ENCODE data around the gene VMAC. TPM values are rescaled to one million over a fixed set of nuclear protein-coding genes. Genes with fewer than 3 reads are reported as not detected.

The VMAC gene
- total and polyA plus RNA-seq, 2 of the 13 experiments (the other 11 are each of a cell fraction or from before 2014, with no cell fraction given) = 2.4 TPM

DNA sequence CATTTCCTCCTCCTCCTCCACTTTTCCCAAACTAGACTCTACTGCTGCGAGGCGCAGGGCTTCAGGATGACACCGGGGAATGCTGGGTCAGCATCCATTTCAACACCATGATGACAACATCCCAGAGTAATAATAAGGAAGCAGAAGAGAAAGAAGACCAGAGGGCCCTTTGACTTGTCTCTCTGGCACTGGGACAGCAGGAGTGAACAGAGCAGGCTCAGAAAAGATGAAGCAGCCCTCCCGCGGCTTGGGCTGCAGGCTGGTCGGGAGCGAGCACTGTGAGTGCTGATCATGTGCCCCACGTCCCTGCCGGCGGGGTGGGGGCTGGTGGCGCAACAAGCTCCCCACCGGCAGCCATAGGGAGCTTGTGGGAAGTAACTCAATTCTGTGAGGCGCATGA lies 42.8 kb downstream of the VMAC start:
- H3K9me3 ChIP-seq (ENCODE audit: low read length) = no peaks in the 10 kb centered on the region
- H3K27ac ChIP-seq (ENCODE audit: extremely low read length, insufficient read depth, low read length) = no peak overlapping the region
- H3K79me2 ChIP-seq (ENCODE audit: insufficient read depth, low read length) = peaks cover 95% of the 10 kb centered on the region

GRCh38 chr19:5948752-5949564 lies 44.3 kb downstream of the VMAC start:
- Histone ChIP-seq H3K9me3 (ENCODE audit: low read length) (no peaks in the 10 kb centered on the region), H3K27ac (ENCODE audit: extremely low read length, insufficient read depth, low read length) (no peak overlapping the region)
- POLR2A ChIA-PET = interaction anchor here (0.8 to 1.7 kb wide), 2 partner anchors 23 to 26 kb away, joined by 3 to 5 read pairs; no protein-coding TSS in a partner anchor

More for the DNA sequence above, 42.8 kb downstream of the VMAC start:
- intact Hi-C loops (cut with micrococcal nuclease; ENCODE audit: unreplicated experiment) = no loop called here
- H3K36me3 ChIP-seq (replicated peaks in 1 of 2; ENCODE audit: control insufficient read depth in 1 of 2, insufficient read depth in 2 of 2, low read length in 2 of 2) = peaks cover 22 to 64% of the 10 kb centered on the region in 2 experiments
- in situ Hi-C loops (cut with HindIII; ENCODE audit: extremely low pct_ligation_motif_present, low pct_unique_long_range_greater_than_20kb) = no loop called here
- ChIA-PET CTCF (ENCODE audit: low intra/inter-chr PET ratio, low total read pairs) (no interaction called here), POLR2A (no interaction called here)
- TF ChIP-seq MIER2 (CRISPR knock-in tag; IDR thresholded peaks at IDR 0.05) = no peak
- TF ChIP-seq ZBTB33 (CRISPR knock-in tag; IDR thresholded peaks at IDR 0.05) = peak; percentile 23; the same call in 1 of the 2 replicates
- BruUV-seq (replicated peaks) = no TSS peak
- no peaks in the 10 kb centered on the region for H3K27me3 ChIP-seq (ENCODE audit: control insufficient read depth in 1 of 2, insufficient read depth in 2 of 2, low read length in 2 of 2)
- FAIRE-seq = no peak
- no peak overlapping the region for H3K4me2 ChIP-seq (ENCODE audit: low read depth, low read length)
- peaks cover 38% of the 10 kb centered on the region; the same call in 1 of the 2 replicates for H4K20me1 ChIP-seq (ENCODE audit: insufficient read depth, low read length)
- no peak for DNase-seq (ENCODE audit: low spot score)
- no peak for ATAC-seq
- H3K4me3 ChIP-seq (replicated peaks in 1 of 3; ENCODE audit: insufficient read depth in 1 of 3, low read depth in 2 of 3, low read length in 3 of 3) = no peak overlapping the region
- H3K4me1 ChIP-seq (ENCODE audit: insufficient read depth, low read length) = peaks cover 17% of the 10 kb centered on the region
- H3K9ac ChIP-seq (ENCODE audit: insufficient read depth, low read depth, low read length) = no peak overlapping the region
- 95% methylated on average over 9 of the region's 13 CpGs for WGBS (ENCODE audit: low lambda C conversion rate)
- no peak overlapping the region for H2AFZ ChIP-seq (ENCODE audit: low read length)

More at GRCh38 chr19:5948752-5949564, 44.3 kb downstream of the VMAC start:
- Histone ChIP-seq H3K4me2 (ENCODE audit: low read depth, low read length) (no peak overlapping the region), H3K4me3 (replicated peaks in 1 of 3; ENCODE audit: insufficient read depth in 1 of 3, low read depth in 2 of 3, low read length in 3 of 3) (no peak overlapping the region), H3K9ac (ENCODE audit: insufficient read depth, low read depth, low read length) (no peak overlapping the region), H3K27me3 (ENCODE audit: control insufficient read depth in 1 of 2, insufficient read depth in 2 of 2, low read length in 2 of 2) (no peaks in the 10 kb centered on the region), H4K20me1 (ENCODE audit: insufficient read depth, low read length) (peaks cover 31% of the 10 kb centered on the region; the same call in 1 of the 2 replicates), H3K79me2 (ENCODE audit: insufficient read depth, low read length) (peaks cover 97% of the 10 kb centered on the region), H3K4me1 (ENCODE audit: insufficient read depth, low read length) (peaks cover 27% of the 10 kb centered on the region), H3K36me3 (replicated peaks in 1 of 2; ENCODE audit: control insufficient read depth in 1 of 2, insufficient read depth in 2 of 2, low read length in 2 of 2) (peaks cover 21 to 67% of the 10 kb centered on the region in 2 experiments), H2AFZ (ENCODE audit: low read length) (no peak overlapping the region)
- ATAC-seq (no peak), FAIRE-seq (no peak), DNase-seq (ENCODE audit: low spot score) (no peak)
- intact Hi-C loops (cut with micrococcal nuclease; ENCODE audit: unreplicated experiment) (no loop called here), in situ Hi-C loops (cut with HindIII; ENCODE audit: extremely low pct_ligation_motif_present, low pct_unique_long_range_greater_than_20kb) (no loop called here)
- CTCF ChIA-PET (ENCODE audit: low intra/inter-chr PET ratio, low total read pairs) = no interaction called here
- TF ChIP-seq YY1 (IDR thresholded peaks at IDR 0.05; ENCODE audit: insufficient read depth, insufficient replicate concordance, low read depth, low read length) (no peak), PRMT3 (CRISPR knock-in tag; IDR thresholded peaks at IDR 0.05; ENCODE audit: borderline replicate concordance, low read depth) (no peak), SUZ12 (IDR thresholded peaks at IDR 0.05; ENCODE audit: low read depth, low read length) (no peak), ZNF12 (CRISPR knock-in tag; IDR thresholded peaks at IDR 0.05) (no peak), ZNF746 (CRISPR knock-in tag; IDR thresholded peaks at IDR 0.05) (no peak), MAX (IDR thresholded peaks at IDR 0.05) (no peak)
- TF ChIP-seq, protein P1, sequence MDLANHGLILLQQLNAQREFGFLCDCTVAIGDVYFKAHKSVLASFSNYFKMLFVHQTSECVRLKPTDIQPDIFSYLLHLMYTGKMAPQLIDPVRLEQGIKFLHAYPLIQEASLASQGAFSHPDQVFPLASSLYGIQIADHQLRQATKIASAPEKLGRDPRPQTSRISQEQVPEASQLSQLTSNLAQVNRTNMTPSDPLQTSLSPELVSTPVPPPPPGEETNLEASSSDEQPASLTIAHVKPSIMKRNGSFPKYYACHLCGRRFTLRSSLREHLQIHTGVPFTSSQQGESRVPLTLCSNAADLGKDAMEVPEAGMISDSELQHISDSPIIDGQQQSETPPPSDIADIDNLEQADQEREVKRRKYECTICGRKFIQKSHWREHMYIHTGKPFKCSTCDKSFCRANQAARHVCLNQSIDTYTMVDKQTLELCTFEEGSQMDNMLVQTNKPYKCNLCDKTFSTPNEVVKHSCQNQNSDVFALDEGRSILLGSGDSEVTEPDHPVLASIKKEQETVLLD (CRISPR knock-in tag; IDR thresholded peaks at IDR 0.05; ENCODE audit: low read depth) = no peak
- BruUV-seq (replicated peaks) = no TSS peak
- WGBS (ENCODE audit: low lambda C conversion rate) = 86% methylated on average over 13 of the region's 13 CpGs
